HG03432 (cell line): ENCODE measurements around the gene AKAP13.
"Not testable (repeated sequence)": the region's sequence is repeated elsewhere in the genome, so short reads cannot be mapped to it uniquely, and the experiment has no call there.

ENCODE experiments used
- ATAC-seq: cut with Tn5 transposase; IDR thresholded peaks from one replicate; pipeline ENCODE4 v1.9.1; 2021; ENCODE audit warnings: mild to moderate bottlenecking, moderate library complexity; ENCODE audit not compliant: unreplicated experiment

AKAP13 gene

DNA sequence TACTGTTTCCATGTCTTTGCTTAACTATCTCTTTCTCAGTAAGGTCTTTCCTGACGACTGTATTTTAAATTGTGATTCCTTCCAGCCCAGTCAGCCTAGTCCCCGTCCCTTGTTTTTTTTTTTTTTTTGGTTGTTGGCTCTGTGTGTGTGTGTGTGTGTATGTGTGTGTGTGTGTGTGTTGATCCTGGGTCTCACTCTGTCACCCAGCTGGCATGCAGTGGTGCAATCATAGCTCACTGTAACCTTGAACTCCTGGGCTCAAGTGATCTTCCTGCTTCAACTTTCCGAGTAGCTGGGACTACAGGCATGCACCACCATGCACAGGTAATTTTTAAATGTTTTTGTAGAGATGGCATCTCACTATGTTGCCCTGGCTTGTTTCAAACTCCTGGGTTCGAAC is 31.3 kb upstream of the AKAP13 start:
- ATAC-seq = not testable (repeated sequence)

DNA sequence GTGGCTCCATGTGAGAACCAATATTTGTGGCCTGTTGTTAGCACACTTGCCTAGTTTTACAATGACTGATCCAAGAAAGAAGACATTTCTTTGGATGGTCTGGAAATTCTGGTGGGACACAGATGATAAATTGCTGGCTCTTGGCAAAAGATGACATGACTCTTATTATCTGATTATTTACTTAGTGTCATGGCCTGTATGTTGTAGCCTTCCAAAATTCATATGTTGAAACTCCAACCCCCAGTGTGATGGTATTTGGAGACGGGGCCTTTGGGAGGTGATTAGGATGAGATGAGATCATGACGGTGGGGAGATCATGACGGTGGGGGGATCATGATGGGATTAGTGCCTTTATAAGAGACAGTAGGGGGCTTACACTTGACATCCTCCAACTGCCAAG is 30.0 kb upstream of the AKAP13 start:
- ATAC-seq = no peak

DNA sequence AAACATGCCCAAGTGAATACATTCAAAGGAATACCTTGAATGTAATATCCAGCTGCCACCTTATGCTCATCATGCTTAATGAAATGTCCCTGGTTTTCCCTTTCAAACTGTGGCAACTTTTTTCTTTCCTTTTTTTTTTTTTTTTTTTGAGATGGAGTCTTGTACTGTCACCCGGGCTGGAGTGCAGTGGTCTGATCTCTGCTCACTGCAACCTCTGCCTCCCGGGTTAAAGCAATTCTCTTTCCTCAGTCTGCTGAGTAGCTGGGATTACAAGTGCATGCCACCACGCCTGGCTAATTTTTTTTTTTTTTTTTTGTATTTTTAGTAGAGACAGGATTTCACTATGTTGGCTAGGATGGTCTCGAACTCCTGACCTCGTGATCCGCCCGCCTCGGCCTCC is 28.9 kb upstream of the AKAP13 start:
- not testable (repeated sequence) for ATAC-seq

DNA sequence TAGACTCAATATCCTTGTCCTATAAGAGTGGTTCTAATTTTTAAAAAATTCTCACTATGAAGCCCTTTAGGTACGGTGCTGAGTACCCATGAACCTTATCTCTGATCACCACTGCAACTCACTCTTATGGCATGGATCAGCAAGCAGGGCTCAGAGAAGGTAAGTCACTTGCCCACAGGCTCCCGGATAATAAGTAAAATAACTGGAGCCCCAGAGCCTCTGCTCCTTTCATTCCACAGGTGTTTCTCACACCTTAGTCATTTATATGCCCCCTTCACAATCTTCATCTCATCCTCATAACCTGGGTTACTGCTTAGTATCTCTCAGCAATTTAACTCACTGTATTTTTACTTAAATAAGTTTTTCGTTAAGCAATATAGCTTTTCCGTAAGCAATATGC is 28.4 kb upstream of the AKAP13 start:
- no peak for ATAC-seq

DNA sequence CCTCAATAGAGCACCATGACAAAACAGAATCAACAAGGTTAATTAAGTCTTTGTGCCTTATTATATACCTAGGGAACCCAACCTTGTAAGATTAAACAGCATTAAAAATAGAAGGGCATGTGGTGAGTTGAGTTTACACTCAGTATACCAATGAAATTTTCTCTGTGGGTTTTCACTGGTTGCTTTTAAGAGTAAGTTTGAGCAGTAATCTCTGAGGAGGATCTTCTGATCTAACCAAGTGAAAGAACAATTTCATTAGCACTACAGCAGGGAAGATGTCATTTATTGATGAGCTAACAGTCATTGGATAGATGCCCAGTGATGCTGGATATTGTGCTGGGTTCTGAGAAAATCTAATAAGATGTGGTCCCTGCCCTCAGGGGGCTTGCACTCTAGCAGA is 26.9 kb upstream of the AKAP13 start:
- no peak for ATAC-seq

DNA sequence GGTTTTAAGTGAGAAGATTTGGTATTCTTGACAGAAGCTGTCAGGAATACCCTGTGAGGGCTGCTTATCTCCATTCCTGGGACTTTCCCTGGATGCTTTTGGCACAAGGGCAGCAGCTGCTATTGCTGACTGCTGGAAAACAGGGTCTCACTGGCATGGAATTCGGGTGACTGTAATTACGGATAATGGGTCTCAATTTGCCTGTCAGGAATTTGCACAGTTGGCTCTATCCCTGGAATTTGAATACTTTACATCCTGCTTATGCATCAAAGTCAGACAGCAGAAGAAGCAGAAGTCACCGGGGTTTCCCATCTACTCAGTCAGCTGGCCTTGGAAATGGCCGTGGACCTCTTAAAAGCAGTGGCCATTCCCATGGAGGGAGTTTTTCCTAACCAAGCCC is 25.9 kb upstream of the AKAP13 start:
- ATAC-seq = no peak

DNA sequence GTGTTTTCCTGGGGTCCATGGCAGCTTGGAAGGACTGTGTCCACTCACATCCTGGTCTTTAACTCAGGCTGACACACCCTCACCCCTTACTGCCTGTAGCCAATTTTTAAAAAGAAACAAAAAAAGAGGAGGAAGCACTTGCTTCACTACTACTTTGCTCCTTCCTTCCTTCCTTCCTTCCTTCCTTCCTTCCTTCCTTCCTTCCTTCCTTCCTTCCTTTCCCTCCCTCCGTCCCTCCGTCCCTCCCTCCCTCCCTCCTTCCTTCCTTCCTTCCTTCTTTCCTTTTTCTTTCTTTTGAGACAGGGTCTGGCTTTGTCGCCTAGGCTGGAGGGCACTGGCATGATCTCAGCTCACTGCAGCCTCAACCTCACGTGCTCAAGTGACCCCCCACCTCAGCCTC is 25.5 kb upstream of the AKAP13 start:
- no peak for ATAC-seq

DNA sequence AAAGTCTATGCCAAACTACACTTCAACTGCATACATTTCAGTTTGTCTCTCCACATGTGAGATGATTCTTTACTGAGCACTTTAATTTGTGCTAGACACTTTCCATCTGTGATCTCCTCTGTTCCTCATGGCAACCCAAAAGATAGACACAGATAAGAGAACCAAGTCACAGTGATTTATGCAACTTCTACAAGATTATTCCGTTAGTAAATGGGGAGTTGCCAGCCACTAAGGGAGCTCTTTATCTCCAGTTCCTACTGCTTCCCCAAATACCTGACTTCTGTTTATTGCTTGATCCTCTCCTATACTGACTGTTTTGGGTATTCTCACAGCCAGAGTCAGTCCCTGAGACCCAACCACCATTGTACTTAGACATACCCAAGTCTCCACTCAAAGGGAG is 24.1 kb upstream of the AKAP13 start:
- no peak for ATAC-seq

DNA sequence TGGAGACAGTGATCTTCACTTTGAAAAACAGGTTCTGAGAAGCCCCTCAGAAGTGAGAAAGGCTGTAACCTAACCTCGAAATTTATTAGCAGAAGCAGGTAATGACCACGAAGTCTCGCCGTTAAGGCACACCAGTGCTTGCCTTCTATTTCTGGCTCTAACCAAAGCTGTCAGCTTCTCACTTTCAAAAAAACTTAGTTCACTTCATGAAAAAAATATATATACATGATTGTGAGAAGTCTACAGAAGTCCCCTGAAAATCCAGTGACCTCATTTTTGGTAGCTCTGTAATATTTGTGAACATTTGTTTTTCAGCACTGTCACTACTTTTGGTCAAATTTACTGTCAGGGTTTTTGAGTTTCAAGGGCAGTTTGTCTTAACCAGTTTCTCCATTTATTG is 19.1 kb upstream of the AKAP13 start:
- ATAC-seq = peak; percentile 79

DNA sequence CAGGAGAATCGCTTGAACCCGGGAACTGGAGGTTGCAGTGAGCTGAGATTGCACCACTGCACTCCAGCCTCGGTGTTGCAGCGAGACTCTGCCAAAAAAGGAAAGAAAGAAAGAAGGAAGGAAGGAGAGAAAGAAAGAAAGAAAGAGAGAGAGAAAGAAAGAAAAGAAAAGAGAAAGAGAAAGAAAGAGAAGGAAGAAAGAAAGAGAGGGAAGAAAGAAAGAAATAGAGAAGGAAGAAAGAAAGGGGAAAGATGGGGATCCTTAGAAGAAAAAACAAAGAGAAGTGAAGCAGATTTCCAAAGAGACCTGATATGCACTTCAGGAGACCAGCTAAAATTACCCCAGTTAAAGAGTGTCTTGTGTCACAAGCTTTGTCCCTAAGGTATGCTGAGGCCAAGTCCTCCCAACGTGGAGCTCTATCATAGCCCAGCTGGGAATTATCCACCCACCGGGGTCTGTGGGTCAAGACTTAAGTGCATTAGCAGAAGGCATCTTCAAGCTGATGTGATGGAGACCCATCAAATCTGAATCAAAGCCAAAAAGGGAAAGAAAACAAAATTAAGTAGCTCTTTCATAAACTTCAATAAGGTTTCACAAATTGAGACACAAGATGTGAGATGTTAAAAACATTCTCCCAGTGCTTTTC is 17.8 kb upstream of the AKAP13 start:
- no peak for ATAC-seq

DNA sequence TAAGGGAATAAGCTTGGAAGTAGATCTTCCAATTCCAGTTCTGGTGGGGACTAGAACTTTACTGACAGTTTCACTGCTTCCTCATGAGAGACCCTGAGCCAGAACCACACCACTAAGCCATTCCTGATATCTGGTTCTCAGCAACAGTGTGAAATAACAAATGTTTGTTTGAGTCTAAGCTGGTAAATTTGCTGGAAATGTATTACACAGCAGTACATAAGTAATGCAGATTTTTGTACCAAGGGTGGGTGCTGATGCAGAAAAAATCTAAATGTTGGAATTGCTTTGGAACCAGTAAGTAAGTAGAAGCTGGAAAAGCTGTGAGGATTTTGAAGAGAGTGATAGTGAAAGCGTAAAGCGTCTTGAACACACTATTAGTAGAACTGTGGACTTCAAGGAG is 14.4 kb upstream of the AKAP13 start:
- no peak for ATAC-seq

DNA sequence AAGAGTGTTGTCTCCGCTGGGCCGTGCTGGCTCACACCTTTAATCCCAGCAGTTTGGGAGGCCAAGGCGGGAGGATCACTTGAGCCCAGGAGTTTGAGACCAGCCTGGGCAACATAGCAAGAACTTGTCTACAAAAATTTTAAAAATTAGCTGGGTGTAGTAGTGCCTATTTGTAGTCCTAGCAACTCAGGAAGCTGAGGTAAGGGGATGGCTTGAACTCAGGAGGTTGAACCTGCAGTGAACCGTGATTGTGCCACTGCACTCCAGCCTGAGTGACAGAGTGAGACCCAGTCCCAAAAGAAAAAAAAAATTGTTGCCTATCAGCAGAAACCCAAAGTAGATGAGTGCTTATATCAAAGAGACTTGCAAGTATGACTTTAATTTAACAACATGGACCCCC is 12.7 kb upstream of the AKAP13 start:
- ATAC-seq = no peak

DNA sequence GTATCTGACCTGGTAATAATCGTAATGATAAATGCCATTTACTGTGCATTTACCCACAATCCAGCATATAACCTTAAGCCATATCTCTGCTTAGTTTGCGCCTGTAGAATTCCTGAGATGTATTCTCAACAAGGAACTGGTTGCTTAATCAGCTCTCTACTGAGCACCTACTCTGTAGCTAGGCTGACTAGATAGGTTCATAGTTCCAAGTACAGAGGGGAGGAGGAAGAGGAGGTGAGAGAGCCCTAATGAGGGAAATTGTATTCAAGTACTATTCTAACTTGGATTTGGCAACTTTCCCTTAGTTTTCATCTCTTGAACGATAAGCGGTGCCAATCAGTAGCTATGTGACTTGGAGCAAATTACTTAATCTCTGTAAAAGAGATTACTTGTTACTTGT is 5.6 kb upstream of the AKAP13 start:
- ATAC-seq = no peak

DNA sequence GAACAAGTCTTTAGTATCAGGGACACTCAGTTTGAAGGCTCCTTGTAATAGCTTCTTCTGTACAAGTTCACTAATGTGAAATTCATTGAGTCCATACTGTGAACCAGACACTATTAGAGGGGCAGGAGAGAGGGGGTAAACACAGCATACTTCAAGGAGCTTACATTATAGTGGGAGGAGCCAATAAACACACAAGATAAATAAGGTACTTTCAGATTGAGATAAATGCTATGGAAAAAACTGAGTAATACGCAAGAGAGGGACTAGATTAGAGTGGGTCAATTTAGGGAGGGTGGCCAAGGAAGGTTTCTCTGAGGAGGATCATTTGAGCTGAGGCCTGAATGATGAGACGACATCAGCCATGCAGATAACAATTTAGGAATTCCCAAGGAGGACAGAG is 3.1 kb upstream of the AKAP13 start:
- no peak for ATAC-seq

DNA sequence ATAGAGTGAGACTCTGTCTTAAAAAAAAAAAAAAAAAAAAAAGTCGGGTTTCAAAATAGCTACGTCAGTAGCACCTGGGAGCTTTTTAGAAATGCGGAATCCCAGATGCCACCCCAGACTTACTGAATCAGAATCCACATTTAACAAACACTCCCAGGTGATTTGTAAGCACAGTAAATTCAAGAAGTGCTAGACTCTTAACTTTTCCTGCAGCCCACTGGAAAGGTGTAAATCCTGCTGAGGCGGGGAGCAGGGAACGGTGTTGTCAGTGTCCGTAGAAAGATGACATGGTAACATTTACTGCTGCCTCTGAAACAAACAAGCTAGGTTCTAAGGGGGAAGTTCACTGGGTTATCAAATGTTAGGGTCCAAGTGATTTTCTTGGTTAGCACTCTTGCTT is 2.4 kb upstream of the AKAP13 start:
- ATAC-seq = no peak

DNA sequence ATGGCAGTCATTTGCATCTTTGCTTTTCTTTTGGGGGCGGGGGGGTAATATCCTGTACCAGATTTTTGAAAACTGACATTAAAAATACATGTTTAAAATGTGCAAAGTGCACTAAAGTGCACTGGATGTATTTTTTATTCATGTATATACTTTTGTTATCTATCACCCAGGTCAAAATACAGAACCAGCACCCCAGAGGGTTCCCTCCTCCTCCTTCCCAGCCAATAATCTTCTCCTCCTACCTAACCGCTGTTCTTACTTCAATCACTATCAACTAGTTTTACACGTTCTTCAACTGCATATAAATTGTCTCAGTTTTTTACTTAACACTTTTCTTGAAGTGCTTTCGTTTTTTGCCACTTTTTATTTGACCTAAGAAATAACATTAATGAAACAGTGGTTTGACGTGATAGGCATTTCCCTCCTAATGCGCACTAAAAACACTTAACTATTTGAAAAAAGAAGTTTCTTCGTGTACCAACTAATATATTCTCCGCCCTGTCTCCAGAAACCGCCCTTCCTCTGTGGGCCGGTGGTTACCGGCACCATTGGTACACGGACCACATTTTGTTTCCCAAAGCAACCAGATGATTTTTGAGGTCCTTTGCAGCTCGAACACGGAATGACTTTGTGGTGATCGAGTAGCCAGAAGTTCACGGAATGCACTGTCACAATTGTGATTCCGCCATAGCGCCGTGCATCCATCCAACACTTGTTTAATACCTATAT is 836 bp upstream of the AKAP13 start:
- no peak for ATAC-seq

DNA sequence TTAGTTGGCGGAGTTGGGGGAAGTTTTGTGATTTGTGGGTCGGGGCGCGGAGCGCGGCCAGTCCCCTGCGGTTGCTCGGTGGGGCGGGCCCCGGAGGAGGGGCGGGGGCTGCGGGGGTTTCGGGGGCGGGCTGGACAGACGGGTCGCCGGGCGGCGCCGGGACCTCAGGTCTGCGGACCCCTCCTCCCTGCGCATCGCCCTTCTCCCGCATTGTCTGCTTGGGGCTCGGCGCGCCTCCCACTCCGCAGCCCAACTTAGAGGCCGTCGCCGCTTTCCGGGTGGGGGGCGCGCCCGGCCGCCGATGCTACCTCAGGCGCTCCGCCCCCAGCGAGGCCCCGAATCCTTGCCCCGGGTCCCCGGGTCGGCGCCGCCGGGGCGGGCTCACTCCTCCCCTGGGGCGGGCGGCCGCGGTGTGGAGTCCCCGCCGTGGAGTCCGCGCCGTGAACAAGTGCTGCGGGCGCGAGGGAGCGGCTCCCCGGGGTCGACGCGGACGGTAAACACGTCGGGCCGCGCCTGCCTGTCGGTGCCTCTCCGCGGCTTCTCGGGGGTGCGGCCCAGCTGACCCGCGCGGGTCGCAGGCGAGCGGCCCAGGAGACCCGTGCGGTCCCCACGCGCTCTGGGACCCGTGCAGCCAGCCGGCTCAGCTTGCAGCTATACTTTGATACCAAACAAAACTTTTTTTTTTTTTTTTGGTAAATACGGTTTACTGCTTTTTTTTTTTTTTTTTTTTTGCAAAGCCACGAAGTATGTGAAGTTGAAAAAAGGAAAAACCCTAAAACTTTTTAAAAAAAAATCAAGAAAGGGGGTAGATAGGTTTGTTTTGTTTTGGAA is 624 bp downstream of the AKAP13 start:
- peak; percentile 43 for ATAC-seq

DNA sequence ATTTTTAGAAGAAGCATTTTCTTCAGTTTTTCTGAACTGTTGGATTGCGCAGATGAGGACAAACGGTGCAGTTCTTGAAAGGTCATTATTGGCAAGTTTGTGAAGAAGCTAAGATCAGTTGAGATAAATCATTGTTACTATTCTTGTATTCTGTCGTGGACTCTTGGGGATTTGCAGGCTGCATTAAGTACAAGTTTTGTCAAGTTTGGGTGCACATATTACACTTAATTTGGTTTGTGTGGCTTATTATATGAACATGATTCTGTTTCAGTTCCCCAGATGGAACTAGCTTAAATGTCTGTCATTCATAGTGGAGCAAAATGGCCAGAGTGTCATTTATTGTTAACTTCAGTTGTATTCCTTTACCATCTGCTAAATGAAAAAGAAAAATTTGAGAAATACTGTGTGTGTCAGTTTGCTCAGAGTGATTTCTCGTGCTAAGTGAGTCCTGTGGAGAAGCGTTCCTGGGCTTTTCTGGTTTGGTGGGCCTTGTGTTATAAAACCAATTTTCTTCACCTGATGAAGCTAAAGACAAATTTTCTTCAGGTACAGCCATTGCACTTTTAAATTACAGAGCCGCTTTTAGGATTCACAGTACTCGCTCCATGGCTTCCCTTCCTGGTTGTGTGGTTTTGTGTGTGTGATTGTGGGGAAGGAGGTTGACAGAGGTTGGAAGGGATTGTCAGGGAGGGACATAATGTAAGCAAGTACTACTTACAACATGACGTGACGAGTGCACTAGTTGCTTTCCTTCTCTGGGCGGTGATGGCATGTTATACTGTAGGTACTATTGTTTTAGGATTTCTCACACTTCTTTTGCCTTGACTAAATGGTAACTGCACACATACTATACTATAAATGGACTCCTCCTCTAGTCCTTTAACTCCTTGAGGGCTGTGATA is 1.7 kb downstream of the AKAP13 start:
- ATAC-seq = no peak

DNA sequence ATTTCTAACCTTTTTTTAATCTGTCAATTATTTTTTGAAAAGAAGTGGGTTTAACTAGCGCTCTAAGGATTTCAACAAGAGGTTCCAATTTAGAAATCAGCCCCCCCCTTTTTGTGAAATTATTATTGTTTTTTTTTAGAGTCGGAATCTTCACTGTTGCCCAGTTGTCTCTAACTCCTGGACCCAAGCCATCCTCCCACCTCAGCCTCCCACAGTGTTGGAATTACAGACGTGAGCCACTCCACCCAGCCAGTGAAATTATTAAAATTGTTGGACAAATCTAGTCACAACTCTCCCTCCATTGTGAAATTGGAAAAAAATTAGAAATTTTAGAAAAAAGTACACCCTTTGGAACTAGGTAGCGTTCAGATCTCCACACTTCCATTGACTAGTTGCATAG is 2.5 kb downstream of the AKAP13 start:
- no peak for ATAC-seq

DNA sequence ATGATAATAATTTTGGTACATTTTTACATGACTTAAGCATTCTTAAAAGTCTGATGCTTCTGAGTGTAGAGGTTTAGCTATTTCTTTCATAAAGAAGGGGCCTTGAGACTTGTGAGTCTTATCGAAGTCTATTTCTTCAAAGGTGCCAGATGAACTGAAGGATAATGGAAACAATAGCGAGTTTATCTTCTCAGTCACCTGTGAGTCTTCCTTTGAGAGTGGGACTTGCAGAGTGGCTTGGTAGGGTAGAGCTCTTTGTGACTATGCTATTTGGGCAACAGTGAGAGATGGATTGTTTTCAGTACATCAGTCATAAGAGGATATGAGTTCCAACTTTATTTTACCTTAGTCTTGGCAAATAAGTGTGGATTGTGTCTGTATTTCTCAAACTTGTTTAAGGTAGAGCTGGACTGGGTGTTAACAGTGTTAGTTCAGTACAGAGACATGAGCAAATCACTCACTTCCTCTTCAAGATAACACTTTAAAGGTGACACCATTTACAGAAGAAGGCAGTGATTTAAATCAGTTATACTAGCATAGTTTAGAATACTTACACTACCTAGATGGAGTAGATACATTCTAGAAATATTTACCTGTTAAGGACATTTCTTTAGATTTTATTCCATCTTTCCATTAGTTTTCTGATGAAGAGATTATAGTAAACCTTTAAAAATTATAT is 3.2 kb downstream of the AKAP13 start:
- no peak for ATAC-seq
